NCI-H128 (cell line): ENCODE results near the gene ZNF138.
"Not testable (repeated sequence)": the region's sequence is repeated elsewhere in the genome, so short reads cannot be mapped to it uniquely, and the experiment has no call there.

Experiments
- DNase-seq: peaks from one replicate; lab custom pipeline; 2025; ENCODE audit not compliant: unreplicated experiment; lab: John Stamatoyannopoulos, UW

ZNF138 gene

GRCh38 chr7:64838051-64838450 is 43.8 kb downstream of the ZNF138 start:
- DNase-seq: not testable (repeated sequence)

DNA sequence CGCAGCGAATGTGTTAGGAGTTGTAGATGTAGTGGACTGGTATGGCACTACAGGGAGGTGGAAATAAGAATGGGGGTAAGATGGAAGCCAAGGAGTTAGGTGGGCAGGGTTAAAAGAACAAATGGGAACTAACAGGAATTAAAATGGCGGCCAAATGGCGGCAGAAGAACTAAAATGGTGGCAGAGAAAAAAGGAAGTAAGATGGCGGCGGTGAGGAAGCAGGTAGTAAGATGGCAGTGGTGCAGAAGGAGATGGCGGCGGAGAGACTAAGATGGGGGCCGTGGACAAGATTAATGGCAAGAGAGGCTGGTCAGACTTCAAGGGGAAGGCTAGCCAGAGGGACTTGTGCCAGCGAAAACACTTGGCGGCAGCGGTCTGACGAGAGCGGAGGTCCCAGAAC is 44.5 kb downstream of the ZNF138 start:
- DNase-seq: no peak

- DNase-seq: no peak
These were observed 45.7 kb downstream of the ZNF138 start for GRCh38 chr7:64839910-64840309.

DNA sequence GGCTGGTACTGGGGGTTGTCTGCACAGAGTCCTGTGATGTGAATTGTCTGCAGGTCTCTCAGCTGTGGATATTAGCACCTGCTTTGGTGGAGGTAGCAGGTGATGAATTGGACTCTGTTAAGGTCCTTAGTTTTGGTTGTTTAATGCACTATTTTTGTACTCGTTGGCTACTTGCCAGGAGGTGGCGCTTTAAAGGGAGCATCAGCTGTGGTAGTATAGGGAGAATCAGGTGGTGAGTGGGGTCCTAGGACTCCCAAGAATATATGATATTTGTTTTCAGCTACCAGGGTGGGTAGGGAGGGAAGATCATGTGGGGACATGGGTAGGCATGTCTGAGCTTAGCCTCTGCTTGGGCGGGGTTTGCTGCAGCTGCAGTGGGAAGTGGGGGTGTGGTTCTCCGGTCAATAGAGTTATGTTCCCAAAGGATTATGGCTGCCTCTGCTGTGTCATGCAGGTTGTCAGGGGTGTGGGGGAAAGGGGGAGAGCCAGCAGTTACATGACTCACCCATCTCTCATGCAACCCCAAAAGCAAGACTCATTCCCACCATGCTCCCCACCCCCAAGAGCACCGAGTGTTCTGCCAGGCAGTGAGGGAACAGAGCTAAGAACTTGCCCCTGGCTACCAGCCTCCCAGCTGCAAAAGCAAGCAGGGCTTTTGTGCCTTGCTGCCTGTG is 55.2 kb downstream of the ZNF138 start:
- no peak for DNase-seq

DNA sequence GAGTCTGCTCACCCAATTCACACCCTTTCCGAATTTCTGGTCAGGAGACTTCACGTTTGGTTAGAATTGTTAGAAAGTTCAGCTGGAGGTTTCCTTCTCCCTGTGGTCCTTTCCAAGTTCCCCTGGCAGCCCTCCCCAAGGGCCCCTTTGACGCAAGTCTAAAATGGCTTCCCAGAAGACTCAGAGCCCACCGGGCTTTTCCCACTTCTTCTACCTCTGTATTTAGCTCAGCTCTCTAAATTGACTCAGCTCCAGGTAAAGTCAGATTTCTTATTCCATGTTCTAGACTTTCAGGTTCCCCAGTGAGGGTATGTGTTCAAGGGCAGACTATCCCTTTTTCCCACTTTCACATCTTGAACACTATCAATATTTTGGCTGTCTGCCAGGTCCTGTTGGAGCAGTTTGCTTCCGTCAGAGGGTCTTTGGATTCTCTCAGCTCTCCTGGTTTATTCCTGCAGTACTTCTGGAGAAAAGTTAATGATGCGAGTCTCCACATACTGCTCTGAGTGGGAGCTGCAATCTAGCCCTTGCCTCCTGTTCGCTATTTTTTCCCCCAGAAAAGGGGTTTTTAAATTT is 55.8 kb downstream of the ZNF138 start:
- no peak for DNase-seq

DNA sequence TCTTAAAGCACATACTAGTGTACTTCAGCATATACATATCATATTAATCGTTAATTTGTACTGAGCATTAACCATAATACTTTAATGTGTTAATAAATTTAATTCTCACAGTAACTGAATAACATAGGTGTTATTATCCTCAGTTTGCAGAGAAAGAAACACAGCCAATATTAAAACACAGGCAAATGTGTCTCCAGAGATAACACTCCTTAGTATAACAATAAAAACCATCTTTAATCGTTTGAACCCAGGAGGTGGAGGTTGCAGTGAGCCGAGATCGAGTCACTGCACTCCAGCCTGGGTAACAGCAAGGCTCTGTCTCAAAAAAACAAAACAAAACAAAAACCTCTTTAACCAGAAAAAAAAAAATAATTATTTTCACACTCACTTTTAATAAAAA is 59.5 kb downstream of the ZNF138 start:
- DNase-seq: no peak

DNA sequence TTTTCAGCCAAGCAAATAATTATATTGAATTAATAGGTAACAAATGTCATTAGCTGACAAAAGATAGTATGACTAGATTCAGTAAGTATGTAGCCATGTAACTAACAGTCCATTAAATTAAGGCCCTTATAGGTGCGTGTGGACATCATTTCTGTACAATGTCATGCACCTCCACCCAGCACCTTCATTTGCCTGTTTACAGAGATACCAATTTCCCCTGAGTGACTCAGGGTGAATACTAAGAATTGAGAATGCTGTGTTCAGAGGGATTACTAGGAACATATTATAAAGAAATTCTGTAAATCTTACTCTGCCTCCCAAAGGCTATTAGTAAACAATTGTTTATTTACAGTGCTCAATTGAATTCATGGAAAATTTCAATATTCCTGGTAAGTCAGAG is 60.7 kb downstream of the ZNF138 start:
- no peak for DNase-seq

DNA sequence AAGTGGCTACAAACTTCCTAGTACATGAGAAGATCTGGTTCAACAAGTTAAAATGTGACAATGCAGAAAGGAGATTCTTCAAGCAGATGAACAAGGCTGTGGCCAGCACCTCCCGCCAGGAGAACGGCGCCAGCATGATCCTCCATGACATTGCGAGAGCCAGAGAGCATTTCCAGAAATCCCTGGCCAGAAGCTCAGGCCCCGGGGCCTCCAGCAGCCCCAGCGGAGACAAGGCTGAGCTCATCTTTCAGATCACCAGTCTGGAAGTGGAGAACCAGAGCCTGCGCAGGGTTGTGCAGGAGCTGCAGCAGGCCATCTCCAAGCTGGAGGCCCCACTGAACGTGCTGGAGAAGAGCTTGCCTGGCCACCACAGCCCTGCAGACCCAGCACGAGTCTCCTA is 68.8 kb downstream of the ZNF138 start:
- DNase-seq: no peak

DNA sequence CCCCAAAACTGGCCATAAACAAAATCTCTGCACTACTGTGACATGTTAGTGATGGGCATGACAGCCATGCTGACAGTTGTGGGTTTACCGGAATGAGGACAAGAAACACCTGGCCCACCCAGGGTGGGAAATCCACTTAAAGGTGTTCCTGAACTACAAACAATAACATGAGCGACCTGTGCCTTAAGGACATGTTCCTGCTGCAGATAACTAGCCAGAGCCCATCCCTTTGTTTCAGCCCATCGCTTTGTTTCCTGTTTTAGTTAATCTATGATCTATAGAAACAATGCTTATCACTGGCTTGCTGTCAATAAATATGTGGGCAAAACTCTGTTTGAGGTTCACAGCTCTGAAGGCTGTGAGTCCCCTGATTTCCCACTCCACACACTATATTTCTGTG is 69.3 kb downstream of the ZNF138 start:
- not testable (repeated sequence) for DNase-seq

DNA sequence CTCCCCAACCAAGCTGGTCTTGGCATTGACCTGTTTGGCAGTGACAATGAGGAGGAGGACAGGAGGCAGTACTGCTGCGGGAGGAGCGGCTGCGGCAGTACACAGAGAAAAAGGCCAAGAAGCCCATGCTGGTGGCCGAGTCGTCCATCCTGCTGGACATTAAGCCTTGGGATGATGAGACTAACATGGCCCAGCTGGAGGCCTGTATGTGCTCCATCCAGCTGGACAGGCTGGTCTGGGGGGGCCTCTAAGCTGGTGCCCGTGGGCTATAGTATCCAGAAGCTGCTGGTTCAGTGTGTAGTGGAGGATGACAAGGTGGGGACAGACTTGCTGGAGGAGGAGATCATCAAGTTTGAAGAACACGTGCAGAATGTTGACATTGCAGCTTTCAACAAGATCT is 69.7 kb downstream of the ZNF138 start:
- DNase-seq: no peak

DNA sequence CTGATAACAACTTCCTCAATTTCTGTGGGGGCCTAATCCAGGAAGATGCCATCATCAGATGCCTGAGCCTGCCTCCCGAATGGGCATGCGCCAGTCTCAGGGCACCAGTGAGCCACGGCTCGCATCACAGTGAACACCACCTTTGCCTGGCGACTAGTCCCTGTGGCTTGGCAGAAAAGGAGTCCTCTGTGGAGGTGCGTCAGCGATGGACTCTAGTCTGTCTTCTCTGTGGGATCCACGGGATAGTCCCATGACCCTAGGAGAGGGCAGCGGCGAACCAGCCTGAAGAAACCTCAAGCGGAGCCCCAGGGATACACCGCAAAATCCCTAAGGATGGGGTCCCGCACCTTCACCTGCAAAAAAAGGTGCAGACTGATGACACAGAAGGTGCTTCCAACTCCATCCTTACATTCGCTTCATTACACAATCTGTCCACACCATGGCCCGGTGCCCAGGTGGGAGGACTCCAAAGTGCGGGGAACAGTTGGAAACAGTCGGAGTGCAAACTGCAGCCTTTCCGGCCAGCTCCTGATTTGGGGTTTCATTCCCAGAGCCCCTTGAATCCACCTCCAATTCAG is 73.7 kb downstream of the ZNF138 start:
- no peak for DNase-seq

- no peak for DNase-seq
These were observed 74.3 kb downstream of the ZNF138 start for GRCh38 chr7:64868499-64868898.

DNA sequence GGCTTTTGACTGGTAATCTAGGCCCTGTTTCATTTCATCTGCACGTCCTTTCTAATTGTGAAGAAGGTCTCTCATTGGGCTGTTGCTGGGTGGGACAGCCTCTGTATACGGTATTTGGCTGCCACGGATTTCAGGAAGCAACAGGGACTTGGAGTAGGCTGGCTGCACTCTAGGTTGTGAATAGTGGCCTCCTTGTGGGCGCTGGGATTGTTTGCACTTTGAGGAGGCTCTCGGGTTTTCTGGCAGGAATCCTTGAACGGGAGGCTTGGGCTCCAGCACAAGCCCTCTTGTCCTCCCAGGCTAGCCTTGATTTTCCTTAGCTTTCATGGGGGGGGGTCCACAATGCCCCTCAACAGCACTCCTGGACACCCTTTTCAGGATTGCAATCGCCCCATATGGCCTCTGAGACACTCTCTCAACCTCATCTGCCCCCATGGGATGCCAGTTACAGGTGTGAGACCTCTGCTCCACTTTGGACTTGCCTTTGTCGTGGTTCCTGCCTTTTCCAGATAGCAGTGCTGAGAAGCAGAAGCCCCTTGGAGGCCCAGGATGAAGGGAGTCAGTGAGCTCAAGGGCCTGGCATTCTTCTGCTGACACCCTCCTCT is 75.0 kb downstream of the ZNF138 start:
- no peak for DNase-seq

DNA sequence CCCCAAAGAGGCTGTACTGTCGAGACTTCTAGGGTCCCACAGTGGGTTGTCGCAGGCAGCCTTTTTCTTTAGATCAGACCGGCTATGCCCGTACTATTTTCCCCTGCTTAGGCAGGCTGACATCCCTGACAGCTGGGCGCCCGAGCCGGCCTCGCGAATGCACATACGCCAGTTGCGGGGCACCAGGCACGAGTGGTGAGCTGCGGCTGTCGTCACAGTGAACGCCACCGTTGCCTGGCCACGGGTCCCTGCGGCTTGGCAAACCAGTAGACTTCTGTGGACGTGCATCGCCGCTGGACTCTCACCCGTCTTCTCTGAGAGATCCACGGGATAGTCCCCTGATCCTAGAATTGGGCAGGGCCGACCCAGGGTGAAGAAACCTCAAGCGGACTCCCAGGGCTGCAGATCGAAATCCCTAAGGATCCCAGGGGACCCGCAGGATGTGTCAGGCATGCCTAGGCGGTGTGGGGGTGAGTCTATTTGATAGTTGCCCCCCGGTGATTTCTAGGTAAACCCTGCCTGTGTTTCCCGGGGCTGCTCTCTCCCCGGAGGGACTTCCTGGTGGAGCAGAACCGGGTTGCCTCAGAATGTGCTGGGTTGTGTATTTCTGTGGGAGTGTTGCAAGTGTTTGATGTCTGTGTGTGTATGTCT is 75.8 kb downstream of the ZNF138 start:
- DNase-seq: no peak

GRCh38 chr7:64870656-64871055 is 76.4 kb downstream of the ZNF138 start:
- no peak for DNase-seq

DNA sequence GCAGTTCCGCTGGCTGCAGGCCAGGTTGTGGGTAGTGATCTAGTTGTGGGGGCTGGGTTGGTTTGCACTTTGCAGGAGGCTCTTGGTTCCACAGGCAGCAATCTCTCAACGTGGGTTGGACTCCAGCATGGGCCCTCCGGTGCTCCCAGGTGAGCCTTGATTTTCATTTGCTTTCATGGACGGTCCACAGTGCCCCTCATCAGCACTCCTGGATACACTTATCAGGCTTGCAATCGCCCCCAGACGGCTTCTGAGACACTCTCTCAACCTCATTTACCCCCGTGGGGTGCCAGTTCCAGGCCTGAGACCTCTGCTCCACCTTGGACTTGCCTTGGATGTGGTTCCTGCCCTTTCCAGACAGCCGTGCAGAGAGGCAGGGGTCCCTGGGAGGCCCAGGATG is 77.5 kb downstream of the ZNF138 start:
- no peak for DNase-seq

DNA sequence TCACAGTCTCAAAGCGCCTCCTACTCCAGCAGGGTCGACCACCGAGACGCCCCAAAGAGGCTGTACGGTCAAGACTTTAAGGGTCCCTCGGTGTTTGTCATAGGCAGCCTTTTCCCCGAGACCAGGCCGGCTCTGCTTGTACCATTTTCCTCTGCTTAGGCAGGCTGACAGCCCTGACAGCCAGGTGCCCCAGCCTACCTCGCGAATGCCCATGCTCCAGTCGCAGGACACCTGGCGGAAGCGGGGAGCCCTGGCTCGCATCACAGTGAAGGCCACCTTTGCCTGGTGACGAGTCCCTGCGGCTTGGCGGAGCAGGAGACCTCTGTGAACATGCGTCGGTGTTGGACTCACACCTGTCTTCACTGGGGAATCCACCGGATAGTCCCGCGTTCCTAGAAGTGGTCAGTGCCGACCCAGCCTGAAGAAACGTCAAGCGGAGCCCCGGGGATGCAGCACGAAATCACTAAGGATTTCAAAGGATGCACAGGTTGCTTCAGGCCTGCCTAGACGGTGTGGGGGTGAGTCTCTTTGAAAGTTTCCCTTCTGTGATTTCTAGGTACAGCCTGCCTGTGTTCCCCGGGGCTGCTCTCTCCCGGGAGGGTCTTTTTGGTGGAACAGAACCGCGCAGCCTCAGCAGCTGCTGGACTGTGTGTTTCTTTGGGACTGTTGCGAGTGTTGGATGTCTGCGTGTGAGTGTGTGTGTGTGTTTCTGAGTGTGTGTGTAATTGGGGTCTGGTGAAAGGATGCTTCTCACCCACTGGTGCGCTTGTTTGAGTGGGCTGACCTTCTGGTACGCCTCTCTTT is 78.3 kb downstream of the ZNF138 start:
- DNase-seq: no peak

GRCh38 chr7:64873155-64873500 is 78.9 kb downstream of the ZNF138 start:
- DNase-seq: no peak

- no peak for DNase-seq
These were observed 79.3 kb downstream of the ZNF138 start for GRCh38 chr7:64873517-64873916.

GRCh38 chr7:64874114-64874513 is 79.9 kb downstream of the ZNF138 start:
- DNase-seq: no peak

DNA sequence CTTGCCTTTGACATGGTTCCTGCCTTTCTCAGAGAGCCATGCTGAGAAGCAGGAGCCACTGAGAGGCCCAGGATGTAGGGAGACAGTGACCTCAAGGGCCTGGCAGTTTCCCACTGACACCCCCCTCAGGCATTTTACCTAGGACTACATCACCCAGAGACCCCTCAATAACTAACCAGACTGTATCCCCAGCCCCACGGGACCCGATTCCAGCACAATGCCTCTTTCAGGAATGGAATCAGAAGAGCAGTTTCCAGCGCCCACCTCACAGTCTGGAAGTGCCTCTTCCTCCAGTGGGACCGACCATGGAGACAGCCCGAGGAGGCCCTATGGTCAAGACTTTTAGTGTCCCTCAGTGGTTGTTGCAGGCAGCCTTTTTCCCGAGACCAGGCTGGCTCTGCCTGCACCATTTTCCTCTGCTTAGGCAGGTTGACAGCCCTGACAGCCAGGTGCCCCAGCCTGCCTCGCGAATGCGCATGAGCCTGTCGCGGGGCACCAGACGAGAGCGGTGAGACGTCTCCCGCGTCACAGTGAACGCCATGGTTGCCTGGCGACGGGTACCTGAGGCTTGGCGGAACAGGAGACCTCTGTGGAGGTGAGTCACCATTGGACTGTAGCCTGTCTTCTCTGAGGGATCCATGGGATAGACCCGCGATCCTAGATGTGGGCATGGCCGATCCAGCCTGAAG is 80.5 kb downstream of the ZNF138 start:
- DNase-seq: no peak
